ENCODE data around the gene SAP30L.

GRCh38 chr5:154419236-154419635 is 26.6 kb upstream of the SAP30L start:
- TF ChIP-seq SP1 (IDR thresholded peaks at IDR 0.05): no peak
- no peak for TF ChIP-seq CTCF (IDR thresholded peaks at IDR 0.05; ENCODE audit: low read depth, low read length, missing input control)
- TF ChIP-seq GABPA (IDR thresholded peaks at IDR 0.05 in 1 of 2, conservative IDR thresholded peaks at IDR 0.05 in 1 of 2): no peak
- TF ChIP-seq FOXA2 (IDR thresholded peaks at IDR 0.05): no peak
- TF ChIP-seq TAF1 (conservative IDR thresholded peaks at IDR 0.05): no peak
